ENCODE data around the gene HAUS6.

Gene HAUS6

DNA sequence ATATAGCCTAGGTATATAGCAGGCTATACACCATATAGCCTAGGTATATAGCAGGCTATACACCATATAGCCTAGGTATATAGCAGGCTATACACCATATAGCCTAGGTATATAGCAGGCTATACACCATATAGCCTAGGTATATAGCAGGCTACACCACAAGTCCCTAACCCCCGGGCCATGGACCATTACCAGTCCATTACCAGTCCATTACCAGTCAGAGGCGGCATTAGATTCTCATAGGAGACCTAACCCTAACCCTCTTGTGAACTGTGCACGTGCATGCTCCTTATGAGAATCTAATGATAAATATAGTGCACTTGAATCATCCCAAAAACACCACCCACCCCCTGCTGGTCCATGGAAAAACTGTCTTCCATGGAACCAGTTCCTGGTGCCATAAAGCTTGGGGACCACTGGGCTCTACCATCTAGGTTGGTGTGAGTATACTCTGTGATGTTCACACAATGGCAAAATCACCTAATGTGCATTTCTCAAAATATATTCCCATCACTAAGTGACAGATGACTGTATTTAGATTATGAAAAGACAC is 19.9 kb upstream of the HAUS6 start:
- no peak overlapping the region for H3K4me2 ChIP-seq (ENCODE audit: low read depth, low read length, poor library complexity, severe bottlenecking)
- H3K36me3 ChIP-seq (ENCODE audit: low read length): peaks cover 7% of the 10 kb centered on the region; the same call in 1 of the 2 replicates
- H3K4me3 ChIP-seq (ENCODE audit: insufficient read depth, low read length, poor library complexity, severe bottlenecking): no peak overlapping the region

DNA sequence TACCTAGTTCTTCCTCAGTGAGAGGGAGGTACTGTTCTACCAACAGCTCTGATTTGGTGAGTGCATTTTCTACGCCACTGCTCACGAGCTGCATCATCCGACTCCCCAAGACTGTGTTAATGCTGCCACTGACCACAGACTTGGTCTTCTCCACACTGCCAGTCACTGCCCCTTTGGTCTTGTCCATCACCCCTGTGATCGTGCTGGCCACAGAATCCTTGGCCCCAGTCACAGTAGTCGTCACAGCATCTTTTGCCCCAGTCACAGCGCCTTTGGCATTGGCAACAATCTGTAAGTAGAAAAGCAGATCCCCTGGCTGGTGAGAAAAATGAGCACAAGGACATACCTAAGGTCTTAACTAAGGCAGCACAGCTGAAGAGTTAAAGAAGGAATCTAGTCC is 18.2 kb upstream of the HAUS6 start:
- H3K36me3 ChIP-seq (ENCODE audit: low read length): peaks cover 10% of the 10 kb centered on the region; the same call in 1 of the 2 replicates
- no peak overlapping the region for H3K4me3 ChIP-seq (ENCODE audit: insufficient read depth, low read length, poor library complexity, severe bottlenecking)
- H3K27ac ChIP-seq (ENCODE audit: low read depth, low read length): no peak overlapping the region
- no peaks in the 10 kb centered on the region for H3K79me2 ChIP-seq (ENCODE audit: insufficient read depth, low read length)
- H3K4me2 ChIP-seq (ENCODE audit: low read depth, low read length, poor library complexity, severe bottlenecking): no peak overlapping the region
- H3K9me2 ChIP-seq (replicated peaks; ENCODE audit: insufficient read depth, low read length): no peaks in the 10 kb centered on the region
- no peaks in the 10 kb centered on the region for H3K27me3 ChIP-seq (ENCODE audit: low read length)
- no peaks in the 10 kb centered on the region for H3K9me3 ChIP-seq (ENCODE audit: insufficient read depth, low read length)
- no peak overlapping the region for H2AFZ ChIP-seq (ENCODE audit: low read depth, low read length, severe bottlenecking)
- H4K20me1 ChIP-seq (ENCODE audit: low read depth, low read length): no peaks in the 10 kb centered on the region
- no peak for TF ChIP-seq EZH2phosphoT487 (conservative IDR thresholded peaks at IDR 0.05; ENCODE audit: low read length)
- TF ChIP-seq, protein P1, sequence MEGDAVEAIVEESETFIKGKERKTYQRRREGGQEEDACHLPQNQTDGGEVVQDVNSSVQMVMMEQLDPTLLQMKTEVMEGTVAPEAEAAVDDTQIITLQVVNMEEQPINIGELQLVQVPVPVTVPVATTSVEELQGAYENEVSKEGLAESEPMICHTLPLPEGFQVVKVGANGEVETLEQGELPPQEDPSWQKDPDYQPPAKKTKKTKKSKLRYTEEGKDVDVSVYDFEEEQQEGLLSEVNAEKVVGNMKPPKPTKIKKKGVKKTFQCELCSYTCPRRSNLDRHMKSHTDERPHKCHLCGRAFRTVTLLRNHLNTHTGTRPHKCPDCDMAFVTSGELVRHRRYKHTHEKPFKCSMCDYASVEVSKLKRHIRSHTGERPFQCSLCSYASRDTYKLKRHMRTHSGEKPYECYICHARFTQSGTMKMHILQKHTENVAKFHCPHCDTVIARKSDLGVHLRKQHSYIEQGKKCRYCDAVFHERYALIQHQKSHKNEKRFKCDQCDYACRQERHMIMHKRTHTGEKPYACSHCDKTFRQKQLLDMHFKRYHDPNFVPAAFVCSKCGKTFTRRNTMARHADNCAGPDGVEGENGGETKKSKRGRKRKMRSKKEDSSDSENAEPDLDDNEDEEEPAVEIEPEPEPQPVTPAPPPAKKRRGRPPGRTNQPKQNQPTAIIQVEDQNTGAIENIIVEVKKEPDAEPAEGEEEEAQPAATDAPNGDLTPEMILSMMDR (IDR thresholded peaks at IDR 0.05; ENCODE audit: insufficient read depth, low read length, poor library complexity, severe bottlenecking): no peak
- H3K9ac ChIP-seq (ENCODE audit: low read length): no peak overlapping the region
- H3F3A ChIP-seq (ENCODE audit: insufficient read depth): 0 out of 2 replicates have a peak, but pooled peaks cover 3% of the 10 kb centered on the region

More for the DNA sequence above, 19.9 kb upstream of the HAUS6 start:
- H3K27ac ChIP-seq (ENCODE audit: low read depth, low read length): no peak overlapping the region
- H4K20me1 ChIP-seq (ENCODE audit: low read depth, low read length): no peaks in the 10 kb centered on the region
- H3K9ac ChIP-seq (ENCODE audit: low read length): no peak overlapping the region
- TF ChIP-seq, protein P1 (IDR thresholded peaks at IDR 0.05; ENCODE audit: insufficient read depth, low read length, poor library complexity, severe bottlenecking): no peak
- TF ChIP-seq EZH2phosphoT487 (conservative IDR thresholded peaks at IDR 0.05; ENCODE audit: low read length): no peak
- 0 out of 2 replicates have a peak, but pooled peaks cover 3% of the 10 kb centered on the region for H3F3A ChIP-seq (ENCODE audit: insufficient read depth)
- H3K79me2 ChIP-seq (ENCODE audit: insufficient read depth, low read length): no peaks in the 10 kb centered on the region
- no peaks in the 10 kb centered on the region for H3K9me2 ChIP-seq (replicated peaks; ENCODE audit: insufficient read depth, low read length)
- H3K9me3 ChIP-seq (ENCODE audit: insufficient read depth, low read length): no peaks in the 10 kb centered on the region
- no peak overlapping the region for H2AFZ ChIP-seq (ENCODE audit: low read depth, low read length, severe bottlenecking)
- no peaks in the 10 kb centered on the region for H3K27me3 ChIP-seq (ENCODE audit: low read length)

DNA sequence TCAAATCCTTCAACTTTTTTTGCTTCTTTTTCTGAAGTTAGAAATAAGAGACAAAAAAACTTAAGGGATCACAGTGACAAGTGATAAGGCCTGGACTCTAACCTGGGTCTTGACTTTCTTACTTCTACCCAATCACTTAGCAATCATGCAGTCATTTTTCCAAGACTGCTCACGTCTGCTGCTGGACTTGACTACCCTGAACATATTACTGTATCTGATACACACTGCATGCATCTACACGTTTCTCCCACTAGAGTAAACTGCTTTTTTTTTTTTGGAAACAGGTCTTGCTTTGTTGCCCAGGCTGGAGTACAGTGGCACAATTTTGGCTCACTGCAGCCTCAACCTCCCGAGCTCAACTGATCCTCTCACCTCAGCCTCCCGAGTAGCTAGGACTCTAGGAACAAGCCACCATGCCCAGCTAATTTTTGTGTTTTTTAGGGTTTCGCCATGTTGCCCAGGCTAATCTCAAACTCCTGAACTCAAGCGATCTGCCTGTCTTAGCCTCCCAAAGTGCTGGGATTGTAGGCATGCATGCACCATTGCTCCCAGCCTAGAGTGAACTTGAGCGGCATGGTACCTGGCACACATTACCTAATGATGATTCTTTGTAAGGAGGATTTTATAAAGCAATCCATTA is 17.2 kb upstream of the HAUS6 start:
- no peak overlapping the region for H3K27ac ChIP-seq (ENCODE audit: low read depth, low read length)
- no peak overlapping the region for H3K4me2 ChIP-seq (ENCODE audit: low read depth, low read length, poor library complexity, severe bottlenecking)
- no peaks in the 10 kb centered on the region for H3K9me2 ChIP-seq (replicated peaks; ENCODE audit: insufficient read depth, low read length)
- no peak overlapping the region for H3K4me3 ChIP-seq (ENCODE audit: insufficient read depth, low read length, poor library complexity, severe bottlenecking)
- 0 out of 2 replicates have a peak, but pooled peaks cover 3% of the 10 kb centered on the region for H3F3A ChIP-seq (ENCODE audit: insufficient read depth)
- H3K9me3 ChIP-seq (ENCODE audit: insufficient read depth, low read length): no peaks in the 10 kb centered on the region
- TF ChIP-seq, protein P1 (IDR thresholded peaks at IDR 0.05; ENCODE audit: insufficient read depth, low read length, poor library complexity, severe bottlenecking): no peak
- peaks cover 10% of the 10 kb centered on the region; the same call in 1 of the 2 replicates for H3K36me3 ChIP-seq (ENCODE audit: low read length)
- H3K79me2 ChIP-seq (ENCODE audit: insufficient read depth, low read length): no peaks in the 10 kb centered on the region
- no peaks in the 10 kb centered on the region for H3K27me3 ChIP-seq (ENCODE audit: low read length)
- no peaks in the 10 kb centered on the region for H4K20me1 ChIP-seq (ENCODE audit: low read depth, low read length)
- H2AFZ ChIP-seq (ENCODE audit: low read depth, low read length, severe bottlenecking): no peak overlapping the region
- H3K9ac ChIP-seq (ENCODE audit: low read length): no peak overlapping the region

All from SU-DHL-6 (cell line).